Central memory CD4-positive, alpha-beta T cell (primary cell): ENCODE results near the gene KDM5C.
"Not testable (repeated sequence)": the region's sequence is repeated elsewhere in the genome, so short reads cannot be mapped to it uniquely, and the experiment has no call there.

ENCODE experiments used
- DNase-seq: peaks from one replicate; pipeline ENCODE4 v3.0.0; 2022

KDM5C gene

GRCh38 chrX:53188763-53189162 lies 36.2 kb downstream of the KDM5C start:
- DNase-seq: no peak

GRCh38 chrX:53186351-53186750 lies 38.7 kb downstream of the KDM5C start:
- no peak for DNase-seq

- DNase-seq: no peak
Observed at GRCh38 chrX:53184836-53185235, 40.2 kb downstream of the KDM5C start.

GRCh38 chrX:53171356-53171755 lies 53.7 kb downstream of the KDM5C start:
- no peak for DNase-seq

GRCh38 chrX:53166103-53166502 lies 58.9 kb downstream of the KDM5C start:
- DNase-seq: no peak

GRCh38 chrX:53164566-53164965 lies 60.4 kb downstream of the KDM5C start:
- DNase-seq: not testable (repeated sequence)

GRCh38 chrX:53163436-53163835 lies 61.6 kb downstream of the KDM5C start:
- no peak for DNase-seq

GRCh38 chrX:53160297-53160983 lies 64.6 kb downstream of the KDM5C start:
- DNase-seq: no peak

- DNase-seq: no peak
Observed at GRCh38 chrX:53159184-53159583, 65.8 kb downstream of the KDM5C start.

- DNase-seq: no peak
Observed at GRCh38 chrX:53156207-53156596, 68.8 kb downstream of the KDM5C start.

- DNase-seq: no peak
Observed at GRCh38 chrX:53155512-53156206, 69.3 kb downstream of the KDM5C start.

GRCh38 chrX:53153581-53153980 lies 71.4 kb downstream of the KDM5C start:
- DNase-seq: no peak
